Neural progenitor cell (in vitro differentiated cells): Measurements from ENCODE around the gene GPR137C. TPM values are rescaled to one million over a fixed set of nuclear protein-coding genes. Genes with fewer than 3 reads are reported as not detected.

Source experiments
- DNase-seq: peaks from one replicate; pipeline ENCODE4 v3.0.0-alpha.2; 2016; ENCODE audit warnings: low spot score
- H2AFZ ChIP-seq: fragments of 200-600 bp; sonication (generic); replicated peaks from 2 replicates; pipeline ENCODE4 v1.6.1; 2016; ENCODE audit warnings: antibody characterized with exemption
- H3F3A ChIP-seq: fragments of 200-600 bp; sonication (generic); 2 replicates; pipeline ENCODE4 v1.6.1; 2016; ENCODE audit warnings: antibody characterized with exemption, low read depth
- H3K27ac ChIP-seq: fragments of 200-600 bp; sonication (generic); 2 replicates; pipeline ENCODE4 v1.5.1; 2016; ENCODE audit warnings: mild to moderate bottlenecking
- H3K27me3 ChIP-seq: fragments of 200-600 bp; sonication (generic); 2 replicates; pipeline ENCODE4 v1.6.1; 2016; ENCODE audit warnings: mild to moderate bottlenecking, moderate library complexity
- H3K36me3 ChIP-seq: fragments of 200-600 bp; sonication (generic); 2 replicates; pipeline ENCODE4 v1.5.1; 2016
- H3K4me1 ChIP-seq: fragments of 200-600 bp; sonication (generic); 2 replicates; pipeline ENCODE4 v1.6.1; 2016; ENCODE audit warnings: mixed run types
- H3K4me2 ChIP-seq: fragments of 200-600 bp; sonication (generic); 2 replicates; pipeline ENCODE4 v1.6.1; 2016
- H3K4me3 ChIP-seq: fragments of 200-600 bp; sonication (generic); 2 replicates; pipeline ENCODE4 v1.5.1; 2016
- H3K79me2 ChIP-seq: fragments of 200-600 bp; sonication (generic); 2 replicates; pipeline ENCODE4 v1.6.1; 2016; ENCODE audit warnings: low read depth
- H3K9ac ChIP-seq: fragments of 200-600 bp; sonication (generic); 2 replicates; pipeline ENCODE4 v1.6.1; 2016
- H3K9me3 ChIP-seq: fragments of 200-600 bp; sonication (generic); 2 replicates; pipeline ENCODE4 v1.5.1; 2016; ENCODE audit warnings: low read depth
- H4K20me1 ChIP-seq: fragments of 200-600 bp; sonication (generic); 2 replicates; pipeline ENCODE4 v1.6.1; 2016; ENCODE audit warnings: low read depth
- H3K27ac Mint-ChIP-seq: 3 replicates; pipeline ENCODE4 v1.8.0; 2021; ENCODE audit warnings: mixed read lengths
- H3K27me3 Mint-ChIP-seq: 2 replicates; pipeline ENCODE4 v1.8.0; 2022; ENCODE audit warnings: low read depth, mild to moderate bottlenecking, inconsistent platforms, moderate library complexity, mixed read lengths; ENCODE audit not compliant: insufficient read depth
- H3K36me3 Mint-ChIP-seq: 3 replicates; pipeline ENCODE4 v1.8.0; 2021; ENCODE audit warnings: mixed read lengths
- H3K4me1 Mint-ChIP-seq: 3 replicates; pipeline ENCODE4 v1.8.0; 2021; ENCODE audit warnings: mixed read lengths
- H3K4me3 Mint-ChIP-seq: 3 replicates; pipeline ENCODE4 v1.8.0; 2021; ENCODE audit warnings: mild to moderate bottlenecking, moderate library complexity, mixed read lengths
- H3K9me3 Mint-ChIP-seq: 3 replicates; pipeline ENCODE4 v1.8.0; 2020; ENCODE audit warnings: mixed read lengths
- CTCF ChIP-seq: fragments of 200-600 bp; sonication (generic); IDR thresholded peaks from 2 replicates; pipeline ENCODE4 v1.5.1; 2017; ENCODE audit warnings: antibody characterized with exemption, mild to moderate bottlenecking
- EZH2 ChIP-seq: fragments of 200-600 bp; sonication (generic); IDR thresholded peaks from 2 replicates; pipeline ENCODE4 v1.6.1; 2017; ENCODE audit warnings: antibody characterized with exemption, mild to moderate bottlenecking, moderate library complexity
- EZH2phosphoT487 ChIP-seq: fragments of 200-600 bp; sonication (generic); IDR thresholded peaks from 2 replicates; pipeline ENCODE4 v1.6.1; 2017; ENCODE audit warnings: antibody characterized with exemption
- total RNA-seq: library from RNA; depleted of rRNA; stranded (reverse); fragments of >200 nt; gene quantifications from 2 replicates; pipeline ENCODE4 v1.2.3, GENCODE V29; 2015; ENCODE audit warnings: low replicate concordance

Gene GPR137C
- total RNA-seq, 1 donor from 2014 or later, result 9.3 TPM

GRCh38 chr14:52686176-52686575 lies 133.5 kb downstream of the GPR137C start:
- Mint-ChIP-seq H3K4me1 (peaks cover 2% of the 10 kb centered on the region), H3K9me3 (no peaks in the 10 kb centered on the region), H3K36me3 (no peaks in the 10 kb centered on the region), H3K27me3 (no peaks in the 10 kb centered on the region), H3K27ac (no peak overlapping the region), H3K4me3 (no peak overlapping the region)
- TF ChIP-seq CTCF, result no peak
- no peak for TF ChIP-seq EZH2
- TF ChIP-seq EZH2phosphoT487, result no peak
- Histone ChIP-seq H3K36me3 (peaks cover 3% of the 10 kb centered on the region), H4K20me1 (peaks cover 18% of the 10 kb centered on the region), H3K27me3 (no peaks in the 10 kb centered on the region), H3K9me3 (no peaks in the 10 kb centered on the region), H3K9ac (no peak overlapping the region), H2AFZ (no peak overlapping the region), H3K27ac (no peak overlapping the region), H3K4me3 (no peak overlapping the region), H3K79me2 (peaks cover 83% of the 10 kb centered on the region), H3F3A (no peaks in the 10 kb centered on the region), H3K4me1 (no peaks in the 10 kb centered on the region), H3K4me2 (no peak overlapping the region)
- DNase-seq, result no peak

Other genes with a start within 250 kb of the GPR137C start
- gene PTGER2, start 238.5 kb upstream of the GPR137C start, total RNA-seq, result not detected in 2 replicates
- 17.9 and 22.6 TPM in 2 replicates for gene TXNDC16, start 331 bp upstream of the GPR137C start, total RNA-seq
- gene ERO1A, start 142.7 kb downstream of the GPR137C start, total RNA-seq, result 41.1 and 54.1 TPM in 2 replicates
- 132 and 265 TPM in 2 replicates for gene PSMC6, start 154.4 kb downstream of the GPR137C start, total RNA-seq
- gene STYX, start 177.3 kb downstream of the GPR137C start, total RNA-seq, result 33.6 and 55.7 TPM in 2 replicates
- 33.0 and 41.8 TPM in 2 replicates for gene GNPNAT1, start 238.8 kb downstream of the GPR137C start, total RNA-seq